B cell (primary cell): ENCODE results near the gene GPR152. TPM values are rescaled to one million over a fixed set of nuclear protein-coding genes. Genes with fewer than 3 reads are reported as not detected.

Experiments used
- ATAC-seq: fragments of 200-7000 bp; cut with Tn5 transposase; one replicate; pipeline ENCODE4 v1.10.0; 2021; ENCODE audit warnings: low read depth, mild to moderate bottlenecking, moderate number of reproducible peaks, moderate library complexity
- CTCF ChIA-PET: fragments of 350-600 bp; sonication (Branson Sonifier 250); formaldehyde crosslinking; loops from one replicate; lab custom pipeline; 2021; ENCODE audit warnings: antibody characterized with exemption, inconsistent platforms; lab: Charles Lee
- POLR2A ChIA-PET: fragments of 350-600 bp; sonication (Branson Sonifier 250); formaldehyde crosslinking; loops from one replicate; lab custom pipeline; 2021; ENCODE audit warnings: antibody characterized with exemption; lab: Charles Lee
- DNase-seq: peaks from one replicate; pipeline ENCODE4 v3.0.0; 2013
- H2AFZ ChIP-seq: 2 replicates; pipeline ENCODE4 v1.6.1; 2012; ENCODE audit warnings: mild to moderate bottlenecking, low read depth, low read length; ENCODE audit not compliant: insufficient read depth, poor library complexity, severe bottlenecking
- H3K27ac ChIP-seq, 2 donors: 1 replicate in 1 of 2; 2 replicates in 1 of 2; pipeline ENCODE4 v1.5.1; 2012 to 2013; ENCODE audit warnings: low read length in 2 of 2, mild to moderate bottlenecking in 2 of 2, moderate library complexity in 1 of 2
- H3K27me3 ChIP-seq, 4 experiments: fragments of 200-600 bp in 1 of 4; sonication (generic) in 1 of 4; replicated peaks in 1 of 4; 1 replicate in 2 of 4; 2 replicates in 2 of 4; pipeline versions ENCODE4 v1.6.1 to v1.7.0; 2013 to 2016; ENCODE audit warnings: low read length in 3 of 4, mild to moderate bottlenecking in 2 of 4, mixed read lengths in 1 of 4, moderate library complexity in 1 of 4; ENCODE audit not compliant: insufficient read depth in 4 of 4, control insufficient read depth in 3 of 4; ENCODE audit errors: control extremely low read depth in 1 of 4
- H3K36me3 ChIP-seq, 2 experiments: replicated peaks in 1 of 2; 1 replicate in 1 of 2; 2 replicates in 1 of 2; pipeline versions ENCODE4 v1.6.1 to v1.7.1; 2013; ENCODE audit warnings: low read length in 1 of 2; ENCODE audit not compliant: insufficient read depth in 2 of 2, control insufficient read depth in 1 of 2; ENCODE audit errors: control extremely low read depth in 1 of 2, extremely low read depth in 1 of 2
- H3K4me1 ChIP-seq, 2 donors: fragments of 200-600 bp in 1 of 2; sonication (generic) in 1 of 2; 1 replicate in 1 of 2; 2 replicates in 1 of 2; pipeline versions ENCODE4 v1.5.1 to v1.6.1; 2013 to 2017; ENCODE audit warnings: low read length in 2 of 2; ENCODE audit not compliant: control insufficient read depth in 2 of 2, insufficient read depth in 2 of 2
- H3K4me2 ChIP-seq: replicated peaks from 2 replicates; pipeline ENCODE3; 2012; ENCODE audit warnings: mild to moderate bottlenecking, low read depth, low read length; ENCODE audit not compliant: poor library complexity, severe bottlenecking
- H3K4me3 ChIP-seq, 5 experiments: fragments of 200-600 bp in 1 of 5; sonication (generic) in 1 of 5; 1 replicate in 3 of 5; 2 replicates in 2 of 5; pipeline versions ENCODE4 v1.5.1 to v1.7.0; 2011 to 2016; ENCODE audit warnings: low read length in 4 of 5, mild to moderate bottlenecking in 4 of 5, low read depth in 2 of 5, control low read depth in 1 of 5, moderate library complexity in 1 of 5; ENCODE audit not compliant: insufficient read depth in 1 of 5; ENCODE audit errors: control extremely low read depth in 1 of 5, extremely low read depth in 1 of 5
- H3K79me2 ChIP-seq: fragments of 200-600 bp; sonication (generic); one replicate; pipeline ENCODE4 v1.6.0; 2016; ENCODE audit warnings: low read length; ENCODE audit not compliant: control insufficient read depth, insufficient read depth
- H3K9ac ChIP-seq: fragments of 200-600 bp; sonication (generic); 2 replicates; pipeline ENCODE4 v1.6.1; 2017; ENCODE audit warnings: mild to moderate bottlenecking, low read length, moderate library complexity
- H3K9me3 ChIP-seq, 3 donors: one replicate each; pipeline versions ENCODE4 v1.6.1 to v1.7.1; 2013; ENCODE audit warnings: low read length in 2 of 3; ENCODE audit not compliant: control insufficient read depth in 2 of 3, insufficient read depth in 1 of 3; ENCODE audit errors: control extremely low read depth in 1 of 3
- H4K20me1 ChIP-seq: 2 replicates; pipeline ENCODE4 v1.6.0; 2012; ENCODE audit warnings: mild to moderate bottlenecking, low read length; ENCODE audit not compliant: insufficient read depth, control insufficient read depth, poor library complexity, severe bottlenecking
- H3K27ac Mint-ChIP-seq: one replicate; pipeline ENCODE4 v1.8.0; 2021; ENCODE audit warnings: mixed read lengths
- H3K27me3 Mint-ChIP-seq: one replicate; pipeline ENCODE4 v1.8.0; 2021; ENCODE audit warnings: mixed read lengths
- H3K4me1 Mint-ChIP-seq: one replicate; pipeline ENCODE4 v1.8.0; 2021; ENCODE audit warnings: mixed read lengths
- H3K4me3 Mint-ChIP-seq: one replicate; pipeline ENCODE4 v1.8.0; 2021; ENCODE audit warnings: mixed read lengths
- H3K9me3 Mint-ChIP-seq: one replicate; pipeline ENCODE4 v1.8.0; 2022; ENCODE audit warnings: mixed read lengths; ENCODE audit not compliant: insufficient read depth
- CTCF ChIP-seq: fragments of 200-600 bp; IDR thresholded peaks from one replicate; pipeline ENCODE4 v1.8.0; 2022; ENCODE audit warnings: antibody characterized with exemption, mild to moderate bottlenecking
- EZH2 ChIP-seq: IDR thresholded peaks from 2 replicates; pipeline ENCODE4 v1.6.1; 2012; ENCODE audit warnings: borderline replicate concordance, low read depth, mild to moderate bottlenecking, moderate library complexity, low read length; ENCODE audit not compliant: insufficient read depth, poor library complexity, severe bottlenecking
- WGBS: methylation state at CpG from one replicate; pipeline ENCODE4 v1.1.5; 2013; ENCODE audit warnings: missing lambda C conversion rate; ENCODE audit not compliant: insufficient coverage; 5-methylcytosine and 5-hydroxymethylcytosine counted together
- intact Hi-C: fragments of 100-400 bp; cut with micrococcal nuclease; formaldehyde crosslinking; loops from one replicate; pipeline ENCODE4 v1.10.0; 2022
- polyA plus RNA-seq: library from polyadenylated mRNA; depleted of rRNA; stranded (reverse); fragments of >200 nt; gene quantifications from 2 replicates; pipeline ENCODE4 v1.2.3, GENCODE V29; 2012
- total RNA-seq, 2 donors: library from RNA; stranded (reverse); fragments of 120-200 nt in 1 of 2; gene quantifications; 1 replicate in 1 of 2; 2 replicates in 1 of 2; pipeline versions ENCODE4 v1.2.3 to v1.2.4, GENCODE V29; 2013 to 2022

Gene GPR152
- total and polyA plus RNA-seq, 2 donors (not counting 1 experiment from before 2014, with no cell fraction given), result 0.24 TPM; not detected in 1

GRCh38 chr11:67489203-67489884 is 36.8 kb upstream of the GPR152 start:
- H3K27ac Mint-ChIP-seq, result peak overlapping the region; percentile 28

GRCh38 chr11:67486481-67487195 is 34.1 kb upstream of the GPR152 start:
- H3K27ac ChIP-seq, result peak overlapping the region; percentile 42 to 65

More at GRCh38 chr11:67489203-67489884, 36.8 kb upstream of the GPR152 start:
- WGBS, result 90% methylated on average over 25 of the region's 25 CpGs
- Histone ChIP-seq H3K27me3 (no peaks in the 10 kb centered on the region), H4K20me1 (peaks cover 79% of the 10 kb centered on the region), H2AFZ (no peak overlapping the region), H3K79me2 (peaks cover 54% of the 10 kb centered on the region), H3K4me2 (no peak overlapping the region), H3K36me3 (peaks cover 0 to 73% of the 10 kb centered on the region in 2 experiments), H3K4me3 (no peak overlapping the region), H3K9ac (no peak overlapping the region), H3K27ac (no peak overlapping the region), H3K9me3 (no peaks in the 10 kb centered on the region), H3K4me1 (peaks cover 26 to 39% of the 10 kb centered on the region in 2 donors)
- POLR2A ChIA-PET, result interaction anchor here (0.6 to 1.2 kb wide), 3 partner anchors 88 to 157 kb away, joined by 3 to 5 read pairs (median 3); partner anchors contain the start of gene PPP1CA
- H3K9me3 Mint-ChIP-seq, result no peaks in the 10 kb centered on the region
- peaks cover 38% of the 10 kb centered on the region for H3K4me1 Mint-ChIP-seq
- CTCF ChIA-PET, result interaction anchor here (0.6 to 1.7 kb wide), 4 partner anchors 16 to 103 kb away, joined by 3 to 5 read pairs (median 3); partner anchors contain the start of gene PITPNM1
- DNase-seq (no peak), ATAC-seq (no peak)
- no peak overlapping the region for H3K4me3 Mint-ChIP-seq
- intact Hi-C loops, result no loop called here
- no peaks in the 10 kb centered on the region for H3K27me3 Mint-ChIP-seq
- no peak for TF ChIP-seq EZH2

More at GRCh38 chr11:67486481-67487195, 34.1 kb upstream of the GPR152 start:
- Histone ChIP-seq H3K9ac (no peak overlapping the region), H3K36me3 (peaks cover 0 to 51% of the 10 kb centered on the region in 2 experiments), H3K4me2 (peak overlapping the region; percentile 89), H3K4me3 (peak overlapping the region in 1 of 5 experiments; percentile 4), H4K20me1 (peaks cover 69% of the 10 kb centered on the region), H2AFZ (no peak overlapping the region), H3K4me1 (peaks cover 38 to 58% of the 10 kb centered on the region in 2 donors), H3K79me2 (peaks cover 64% of the 10 kb centered on the region), H3K27me3 (no peaks in the 10 kb centered on the region), H3K9me3 (no peaks in the 10 kb centered on the region)
- H3K27ac Mint-ChIP-seq, result peak overlapping the region; percentile 92
- H3K4me1 Mint-ChIP-seq, result peaks cover 58% of the 10 kb centered on the region
- no peak for TF ChIP-seq EZH2
- TF ChIP-seq CTCF, result no peak
- intact Hi-C loops, result no loop called here
- ATAC-seq, result no peak
- no peaks in the 10 kb centered on the region for H3K9me3 Mint-ChIP-seq
- peak; percentile 70 for DNase-seq
- POLR2A ChIA-PET, result interaction anchor here (0.6 to 4.9 kb wide), 11 partner anchors 18 to 113 kb away, joined by 3 to 53 read pairs (median 4); partner anchors contain the start of genes CLCF1, PITPNM1, PTPRCAP and RAD9A
- CTCF ChIA-PET, result interaction anchor here (0.6 to 2.1 kb wide), 5 partner anchors 19 to 134 kb away, joined by 3 to 7 read pairs (median 4); partner anchors contain the start of genes POLD4, PPP1CA and PTPRCAP
- 59% methylated on average over 16 of the region's 20 CpGs for WGBS
- H3K4me3 Mint-ChIP-seq, result peak overlapping the region; percentile 76
- no peaks in the 10 kb centered on the region for H3K27me3 Mint-ChIP-seq
